Tibial nerve (tissue), 4 donors: ENCODE measurements around the gene PKLR. TPM values are rescaled to one million over a fixed set of nuclear protein-coding genes. Genes with fewer than 3 reads are reported as not detected.
"Not testable (repeated sequence)": the region's sequence is repeated elsewhere in the genome, so short reads cannot be mapped to it uniquely, and the experiment has no call there.

Source experiments
- DNase-seq, 2 donors: peaks; one replicate each; pipeline ENCODE4 v3.0.0-alpha.2; 2019; ENCODE audit warnings: low spot score in 2 of 2
- H3K27ac ChIP-seq, 4 donors: fragments of 200-600 bp; sonication (generic) in 3 of 4; one replicate each; pipeline ENCODE4 v1.5.1; 2017 to 2019; ENCODE audit warnings: mild to moderate bottlenecking in 1 of 4
- H3K27me3 ChIP-seq, 2 donors: fragments of 200-600 bp; sonication (generic) in 1 of 2; one replicate each; pipeline versions ENCODE4 v1.5.1 to v1.6.0; 2017 to 2019
- H3K36me3 ChIP-seq, 3 donors: fragments of 200-600 bp; sonication (generic); one replicate each; pipeline ENCODE4 v1.5.1; 2018 to 2019
- H3K4me1 ChIP-seq, 4 donors: fragments of 200-600 bp; sonication (generic) in 3 of 4; one replicate each; pipeline ENCODE4 v1.5.1; 2017 to 2019
- H3K4me3 ChIP-seq, 4 donors: fragments of 200-600 bp; sonication (generic) in 3 of 4; one replicate each; pipeline ENCODE4 v1.5.1; 2017 to 2019; ENCODE audit warnings: mild to moderate bottlenecking in 1 of 4, moderate library complexity in 1 of 4
- H3K9me3 ChIP-seq, 4 donors: fragments of 200-600 bp; sonication (generic) in 3 of 4; one replicate each; pipeline ENCODE4 v1.5.1; 2017 to 2019
- EP300 ChIP-seq, 2 donors: sonication (generic); formaldehyde crosslinking; IDR thresholded peaks; one replicate each; pipeline ENCODE4 v1.6.1; 2017; ENCODE audit warnings: antibody characterized with exemption in 2 of 2, mild to moderate bottlenecking in 1 of 2
- POLR2A ChIP-seq, 2 donors: fragments of 450-650 bp; IDR thresholded peaks; one replicate each; pipeline ENCODE4 v1.6.1; 2017; ENCODE audit warnings: antibody characterized with exemption in 2 of 2, mild to moderate bottlenecking in 2 of 2, moderate library complexity in 2 of 2
- WGBS, 2 donors: methylation state at CpG; one replicate each; pipeline ENCODE4 v1.1.5; 2018; 5-methylcytosine and 5-hydroxymethylcytosine counted together
- total RNA-seq, 4 donors: library from RNA; depleted of rRNA; stranded (reverse); fragments of >200 nt; gene quantifications; one replicate each; pipeline ENCODE4 v1.1.0, GENCODE V29; 2016
- TF ChIP-seq, protein P1 (sequence below), 5 experiments: fragments of 200-600 bp in 3 of 5; fragments of 450-650 bp in 2 of 5; sonication (generic) in 3 of 5; IDR thresholded peaks; one replicate each; pipeline ENCODE4 v1.5.1; 2016 to 2019; ENCODE audit warnings: antibody characterized with exemption in 5 of 5, mild to moderate bottlenecking in 3 of 5, moderate library complexity in 2 of 5

The PKLR gene
- total RNA-seq, 4 donors from 2014 or later = 0.20 to 0.66 (median 0.21) TPM; not detected in 1

DNA sequence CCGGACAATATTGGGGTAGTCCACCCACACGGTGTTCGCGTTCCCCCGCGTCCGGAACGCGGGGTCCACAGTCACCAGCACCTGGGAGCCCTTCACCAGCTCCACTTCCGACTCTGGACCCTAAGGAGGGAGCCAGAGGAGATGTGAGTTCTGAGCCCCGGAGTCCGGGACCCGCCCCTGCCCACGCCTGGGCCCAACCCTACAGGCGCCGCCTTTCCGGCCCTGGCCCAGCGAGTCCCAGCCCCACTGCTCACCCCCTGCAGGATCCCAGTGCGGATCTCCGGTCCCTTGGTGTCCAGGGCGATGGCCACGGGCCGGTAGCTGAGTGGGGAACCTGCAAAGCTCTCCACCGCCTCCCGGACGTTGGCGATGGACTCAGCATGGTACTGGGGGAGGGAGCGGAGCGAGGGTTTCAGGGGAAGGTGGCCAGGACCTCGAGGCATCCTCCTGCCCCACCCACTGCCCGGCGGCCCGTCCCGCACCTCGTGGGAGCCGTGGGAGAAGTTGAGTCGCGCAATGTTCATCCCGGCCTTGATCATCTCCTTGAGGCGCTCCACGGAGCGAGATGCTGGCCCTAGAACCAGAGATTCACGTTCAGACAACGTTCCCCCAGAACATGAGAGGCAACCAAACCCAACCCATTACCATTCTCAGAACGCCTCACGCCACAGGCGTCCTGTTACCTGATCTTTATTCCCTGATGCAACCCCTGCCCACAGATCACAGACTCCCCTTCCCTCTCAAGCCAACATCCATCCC, 5.9 kb downstream of the PKLR start:
- WGBS, 2 donors = 12% methylated on average over 43 to 44 of the region's 47 CpGs
- peaks cover 0 to 10% (median 3%) of the 10 kb centered on the region in 4 donors for H3K4me1 ChIP-seq
- H3K27ac ChIP-seq = no peak overlapping the region
- H3K27me3 ChIP-seq = peaks cover 0 to 31% of the 10 kb centered on the region in 2 donors
- no peak for DNase-seq
- TF ChIP-seq EP300 (IDR thresholded peaks at IDR 0.05) (no peak), POLR2A (IDR thresholded peaks at IDR 0.05) (no peak)
- TF ChIP-seq, protein P1, sequence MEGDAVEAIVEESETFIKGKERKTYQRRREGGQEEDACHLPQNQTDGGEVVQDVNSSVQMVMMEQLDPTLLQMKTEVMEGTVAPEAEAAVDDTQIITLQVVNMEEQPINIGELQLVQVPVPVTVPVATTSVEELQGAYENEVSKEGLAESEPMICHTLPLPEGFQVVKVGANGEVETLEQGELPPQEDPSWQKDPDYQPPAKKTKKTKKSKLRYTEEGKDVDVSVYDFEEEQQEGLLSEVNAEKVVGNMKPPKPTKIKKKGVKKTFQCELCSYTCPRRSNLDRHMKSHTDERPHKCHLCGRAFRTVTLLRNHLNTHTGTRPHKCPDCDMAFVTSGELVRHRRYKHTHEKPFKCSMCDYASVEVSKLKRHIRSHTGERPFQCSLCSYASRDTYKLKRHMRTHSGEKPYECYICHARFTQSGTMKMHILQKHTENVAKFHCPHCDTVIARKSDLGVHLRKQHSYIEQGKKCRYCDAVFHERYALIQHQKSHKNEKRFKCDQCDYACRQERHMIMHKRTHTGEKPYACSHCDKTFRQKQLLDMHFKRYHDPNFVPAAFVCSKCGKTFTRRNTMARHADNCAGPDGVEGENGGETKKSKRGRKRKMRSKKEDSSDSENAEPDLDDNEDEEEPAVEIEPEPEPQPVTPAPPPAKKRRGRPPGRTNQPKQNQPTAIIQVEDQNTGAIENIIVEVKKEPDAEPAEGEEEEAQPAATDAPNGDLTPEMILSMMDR (IDR thresholded peaks at IDR 0.05) = no peak
- H3K36me3 ChIP-seq = no peaks in the 10 kb centered on the region
- peak overlapping the region in 1 of 4 donors; percentile 23 for H3K4me3 ChIP-seq
- H3K9me3 ChIP-seq = no peaks in the 10 kb centered on the region

DNA sequence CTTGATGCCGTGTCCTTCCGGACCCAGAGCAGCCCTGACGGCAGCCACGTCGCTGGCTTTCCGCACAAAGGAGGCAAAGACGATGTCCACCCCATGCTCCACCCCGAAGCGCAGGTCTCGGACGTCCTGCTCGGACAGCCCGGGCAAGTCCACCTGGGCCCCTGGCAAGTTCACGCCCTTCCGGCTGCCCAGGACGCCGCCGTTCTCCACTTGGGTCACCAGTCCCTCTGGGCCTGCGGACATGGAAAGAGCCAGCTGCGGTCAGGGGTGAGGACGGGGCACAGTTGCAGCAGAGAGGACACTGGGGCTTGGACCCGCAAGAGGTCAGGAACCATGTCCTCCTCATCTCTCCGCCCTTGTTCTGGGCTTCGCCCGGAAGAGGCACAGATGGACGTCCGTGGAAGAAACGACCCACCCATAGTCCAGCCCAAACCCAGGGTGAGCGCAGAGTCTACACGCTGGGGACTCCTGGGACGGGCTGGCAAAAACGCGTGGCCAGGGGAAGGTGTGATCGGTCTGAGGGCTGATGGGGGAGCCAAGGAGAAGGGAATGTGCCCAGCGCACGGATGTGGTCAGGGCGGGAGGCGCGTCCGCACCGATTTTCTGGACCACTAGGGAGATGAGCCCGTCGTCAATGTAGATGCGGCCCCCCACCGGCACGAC, 6.6 kb downstream of the PKLR start:
- Histone ChIP-seq H3K27me3 (peaks cover 0 to 31% of the 10 kb centered on the region in 2 donors), H3K9me3 (no peaks in the 10 kb centered on the region), H3K27ac (no peak overlapping the region), H3K4me3 (peak overlapping the region in 1 of 4 donors; percentile 23), H3K36me3 (peaks cover 0 to 4% (median 0%) of the 10 kb centered on the region in 3 donors), H3K4me1 (peaks cover 0 to 10% (median 3%) of the 10 kb centered on the region in 4 donors)
- 22 to 40% methylated on average over 40 to 41 of the region's 46 CpGs for WGBS, 2 donors
- DNase-seq = no peak
- TF ChIP-seq EP300 (IDR thresholded peaks at IDR 0.05) = no peak
- no peak for TF ChIP-seq POLR2A (IDR thresholded peaks at IDR 0.05)
- TF ChIP-seq, protein P1 (IDR thresholded peaks at IDR 0.05) = no peak

DNA sequence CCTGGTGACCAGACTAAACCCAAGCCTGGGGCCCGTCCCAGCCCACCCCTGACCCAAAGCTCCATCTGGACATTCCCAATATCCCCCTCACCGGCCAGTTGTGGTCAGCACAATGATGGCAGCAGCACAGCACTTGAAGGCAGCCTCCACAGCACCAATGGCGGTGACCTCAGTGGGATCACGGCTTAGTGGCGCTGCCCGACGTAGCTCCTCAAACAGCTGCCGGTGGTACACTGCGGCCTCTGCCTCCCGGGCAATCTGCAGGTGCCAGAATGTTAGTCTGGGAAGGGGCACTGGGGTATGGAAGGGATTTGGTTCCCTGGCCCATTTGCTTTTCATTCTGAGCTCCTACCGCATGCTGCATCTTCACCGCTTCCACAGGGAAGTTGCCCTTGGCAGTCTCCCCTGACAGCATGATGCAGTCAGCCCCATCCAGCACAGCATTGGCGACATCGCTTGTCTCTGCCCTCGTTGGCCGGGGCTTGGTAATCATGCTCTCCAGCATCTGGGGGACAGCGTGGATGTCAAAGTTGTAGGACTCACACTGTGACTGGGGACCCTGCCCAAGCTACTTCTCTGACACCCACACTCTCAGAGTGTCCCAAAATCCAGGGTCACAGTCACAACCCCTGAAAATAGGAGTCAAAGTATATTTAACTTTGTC, 8.0 kb downstream of the PKLR start:
- Histone ChIP-seq H3K4me1 (peaks cover 0 to 10% (median 3%) of the 10 kb centered on the region in 4 donors), H3K27ac (no peak overlapping the region), H3K4me3 (no peak overlapping the region), H3K27me3 (peaks cover 0 to 31% of the 10 kb centered on the region in 2 donors), H3K9me3 (no peaks in the 10 kb centered on the region), H3K36me3 (peaks cover 0 to 12% (median 0%) of the 10 kb centered on the region in 3 donors)
- TF ChIP-seq POLR2A (IDR thresholded peaks at IDR 0.05) (no peak), EP300 (IDR thresholded peaks at IDR 0.05) (no peak)
- TF ChIP-seq, protein P1 (IDR thresholded peaks at IDR 0.05) = no peak
- 82 to 87% methylated on average over 15 to 17 of the region's 17 CpGs for WGBS, 2 donors
- no peak for DNase-seq

DNA sequence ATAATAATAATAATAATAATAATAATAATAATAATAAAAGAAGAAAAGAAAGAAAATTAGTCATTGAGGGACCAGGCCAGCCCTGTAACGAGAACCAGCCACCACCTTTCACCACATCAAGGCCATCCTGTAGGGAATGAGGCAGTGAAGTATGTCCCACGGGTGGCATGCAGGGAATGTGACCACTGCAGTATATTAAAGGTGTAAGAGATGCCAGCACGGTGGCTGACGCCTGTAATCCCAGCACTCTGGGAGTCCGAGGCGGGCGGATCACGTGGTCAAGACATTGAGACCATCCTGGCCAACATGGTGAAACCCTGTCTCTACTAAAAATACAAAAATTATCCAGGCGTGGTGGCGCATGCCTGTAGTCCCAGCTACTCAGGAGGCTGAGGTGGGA, 10.2 kb downstream of the PKLR start:
- WGBS, 2 donors = 80 to 85% methylated on average over 10 of the region's 10 CpGs
- H3K27ac ChIP-seq, DNase-seq, H3K9me3 ChIP-seq, H3K4me3 ChIP-seq: not testable (repeated sequence)
- Histone ChIP-seq H3K4me1 (peaks cover 0 to 10% (median 3%) of the 10 kb centered on the region in 4 donors), H3K36me3 (peaks cover 0 to 23% (median 0%) of the 10 kb centered on the region in 3 donors), H3K27me3 (peaks cover 0 to 17% of the 10 kb centered on the region in 2 donors)

DNA sequence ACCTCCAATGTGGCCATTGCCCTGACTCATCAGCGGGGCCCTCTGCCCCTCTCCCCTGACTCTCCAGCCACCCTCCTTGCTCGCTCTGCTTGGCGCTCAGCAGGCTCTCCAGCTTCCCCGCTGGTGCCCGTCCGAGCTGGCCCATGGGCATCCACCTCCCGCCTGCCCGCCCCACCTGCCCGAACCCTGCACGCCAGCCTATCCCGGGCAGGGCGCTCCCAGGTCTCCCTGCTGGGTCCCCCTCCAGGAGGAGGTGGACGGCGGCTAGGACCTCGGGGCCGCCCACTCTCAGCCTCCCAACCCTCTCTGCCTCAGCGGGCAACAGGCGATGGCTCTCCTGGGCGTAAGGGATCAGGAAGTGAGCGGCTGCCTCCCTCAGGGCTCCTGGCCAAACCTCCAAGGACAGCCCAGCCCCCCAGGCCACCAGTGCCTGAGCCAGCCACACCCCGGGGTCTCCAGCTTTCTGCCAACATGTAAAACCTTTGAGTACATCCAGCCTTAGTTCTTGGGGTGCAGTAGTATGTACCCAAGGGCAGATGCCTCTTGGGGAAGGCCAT, 13.2 kb downstream of the PKLR start:
- Histone ChIP-seq H3K4me3 (no peak overlapping the region), H3K9me3 (no peaks in the 10 kb centered on the region), H3K36me3 (peaks cover 0 to 45% (median 0%) of the 10 kb centered on the region in 3 donors), H3K4me1 (no peaks in the 10 kb centered on the region), H3K27ac (no peak overlapping the region), H3K27me3 (no peaks in the 10 kb centered on the region)
- WGBS, 2 donors = 85 to 90% methylated on average over 18 to 21 of the region's 21 CpGs
- no peak for DNase-seq
- TF ChIP-seq, protein P1 (IDR thresholded peaks at IDR 0.05) = no peak
- TF ChIP-seq EP300 (IDR thresholded peaks at IDR 0.05) = no peak
- TF ChIP-seq POLR2A (IDR thresholded peaks at IDR 0.05) = no peak
